GM23338 (cell line): ENCODE data around the gene ENTPD1.

ENCODE experiments used
- CREB1 ChIP-seq: fragments of 250-450 bp; sonication (Bioruptor Pico); IDR thresholded peaks from 2 replicates; pipeline ENCODE4 v1.5.0; 2020; ENCODE audit warnings: low read depth, mild to moderate bottlenecking, moderate library complexity
- EZH2 ChIP-seq: fragments of 200-600 bp; sonication (generic); IDR thresholded peaks from one replicate; pipeline ENCODE4 v1.8.0; 2017; ENCODE audit warnings: antibody characterized with exemption, mild to moderate bottlenecking, low read depth; ENCODE audit not compliant: unreplicated experiment
- EZH2phosphoT487 ChIP-seq: fragments of 200-600 bp; sonication (generic); IDR thresholded peaks from one replicate; pipeline ENCODE4 v1.8.1; 2018; ENCODE audit warnings: antibody characterized with exemption; ENCODE audit not compliant: unreplicated experiment
- JUNB ChIP-seq: IDR thresholded peaks from one replicate; pipeline ENCODE4 v1.6.1; 2016; ENCODE audit warnings: antibody characterized with exemption; ENCODE audit not compliant: unreplicated experiment
- POLR2AphosphoS5 ChIP-seq: IDR thresholded peaks from 2 replicates; pipeline ENCODE4 v1.6.1; 2016; ENCODE audit warnings: antibody characterized with exemption, low read depth
- ZNF114 ChIP-seq: fragments of 250-450 bp; sonication (Bioruptor Pico); IDR thresholded peaks from 2 replicates; pipeline ENCODE4 v1.5.0; 2020; ENCODE audit warnings: mild to moderate bottlenecking, moderate library complexity
- ZNF331 ChIP-seq: fragments of 250-450 bp; sonication (Bioruptor Pico); IDR thresholded peaks from 2 replicates; pipeline ENCODE4 v1.5.0; 2020; ENCODE audit warnings: low read depth, mild to moderate bottlenecking, moderate library complexity
- TF ChIP-seq, protein P1 (sequence below), 2 experiments: fragments of 200-600 bp in 1 of 2; sonication (generic) in 1 of 2; conservative IDR thresholded peaks; 2 replicates each; pipeline versions ENCODE4 v1.5.1 to v1.6.1; 2016 to 2017; ENCODE audit warnings: antibody characterized with exemption in 2 of 2, low read depth in 2 of 2, mild to moderate bottlenecking in 2 of 2, moderate library complexity in 1 of 2
- TF ChIP-seq, protein P2 (sequence below): fragments of 250-450 bp; sonication (Bioruptor Pico); IDR thresholded peaks from 2 replicates; pipeline ENCODE4 v1.5.0; 2020; ENCODE audit warnings: mild to moderate bottlenecking, moderate library complexity
- TF ChIP-seq, protein P3 (sequence below): IDR thresholded peaks from 2 replicates; pipeline ENCODE4 v1.6.1; 2016; ENCODE audit warnings: antibody characterized with exemption
- TF ChIP-seq, protein P4 (sequence below): IDR thresholded peaks from one replicate; pipeline ENCODE4 v1.6.1; 2018; ENCODE audit warnings: antibody characterized with exemption; ENCODE audit not compliant: unreplicated experiment

DNA sequence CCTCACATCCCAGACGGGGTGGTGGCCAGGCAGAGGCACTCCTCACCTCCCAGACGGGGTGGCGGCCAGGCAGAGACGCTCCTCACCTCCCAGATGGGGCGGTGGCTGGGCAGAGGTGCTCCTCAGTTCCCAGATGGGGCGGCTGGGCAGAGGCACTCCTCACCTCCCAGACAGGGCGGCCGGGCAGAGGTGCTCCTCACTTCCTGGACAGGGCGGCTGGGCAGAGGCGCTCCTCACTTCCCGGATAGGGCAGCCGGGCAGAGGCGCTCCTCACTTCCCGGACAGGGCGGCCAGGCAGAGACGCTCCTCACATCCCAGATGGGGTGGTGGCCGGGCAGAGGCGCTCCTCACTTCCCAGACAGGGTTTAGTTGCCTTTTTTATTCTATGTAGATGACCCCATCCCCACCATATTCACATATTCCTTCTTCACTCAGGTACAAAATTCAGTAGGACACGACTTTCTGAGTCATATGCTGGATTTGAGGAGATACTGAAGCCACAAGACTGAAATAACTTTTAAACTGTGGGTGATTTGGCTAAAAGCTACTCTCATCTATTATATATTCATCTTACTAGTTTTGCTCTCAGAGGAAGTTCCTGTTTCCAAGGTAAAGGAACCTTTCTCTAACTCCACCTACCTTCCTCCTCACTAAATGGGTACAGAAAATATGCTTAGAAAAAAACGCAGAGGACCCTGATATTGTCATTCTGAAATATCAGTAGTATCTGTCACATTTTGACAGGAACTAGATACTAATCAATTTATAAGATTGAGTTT lies 54.4 kb downstream of the ENTPD1 start:
- TF ChIP-seq, protein P1, sequence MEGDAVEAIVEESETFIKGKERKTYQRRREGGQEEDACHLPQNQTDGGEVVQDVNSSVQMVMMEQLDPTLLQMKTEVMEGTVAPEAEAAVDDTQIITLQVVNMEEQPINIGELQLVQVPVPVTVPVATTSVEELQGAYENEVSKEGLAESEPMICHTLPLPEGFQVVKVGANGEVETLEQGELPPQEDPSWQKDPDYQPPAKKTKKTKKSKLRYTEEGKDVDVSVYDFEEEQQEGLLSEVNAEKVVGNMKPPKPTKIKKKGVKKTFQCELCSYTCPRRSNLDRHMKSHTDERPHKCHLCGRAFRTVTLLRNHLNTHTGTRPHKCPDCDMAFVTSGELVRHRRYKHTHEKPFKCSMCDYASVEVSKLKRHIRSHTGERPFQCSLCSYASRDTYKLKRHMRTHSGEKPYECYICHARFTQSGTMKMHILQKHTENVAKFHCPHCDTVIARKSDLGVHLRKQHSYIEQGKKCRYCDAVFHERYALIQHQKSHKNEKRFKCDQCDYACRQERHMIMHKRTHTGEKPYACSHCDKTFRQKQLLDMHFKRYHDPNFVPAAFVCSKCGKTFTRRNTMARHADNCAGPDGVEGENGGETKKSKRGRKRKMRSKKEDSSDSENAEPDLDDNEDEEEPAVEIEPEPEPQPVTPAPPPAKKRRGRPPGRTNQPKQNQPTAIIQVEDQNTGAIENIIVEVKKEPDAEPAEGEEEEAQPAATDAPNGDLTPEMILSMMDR (conservative IDR thresholded peaks at IDR 0.05; ENCODE audit: low read depth in 2 of 2) = no peak
- no peak for TF ChIP-seq POLR2AphosphoS5
- TF ChIP-seq EZH2 = no peak
- TF ChIP-seq, protein P2, sequence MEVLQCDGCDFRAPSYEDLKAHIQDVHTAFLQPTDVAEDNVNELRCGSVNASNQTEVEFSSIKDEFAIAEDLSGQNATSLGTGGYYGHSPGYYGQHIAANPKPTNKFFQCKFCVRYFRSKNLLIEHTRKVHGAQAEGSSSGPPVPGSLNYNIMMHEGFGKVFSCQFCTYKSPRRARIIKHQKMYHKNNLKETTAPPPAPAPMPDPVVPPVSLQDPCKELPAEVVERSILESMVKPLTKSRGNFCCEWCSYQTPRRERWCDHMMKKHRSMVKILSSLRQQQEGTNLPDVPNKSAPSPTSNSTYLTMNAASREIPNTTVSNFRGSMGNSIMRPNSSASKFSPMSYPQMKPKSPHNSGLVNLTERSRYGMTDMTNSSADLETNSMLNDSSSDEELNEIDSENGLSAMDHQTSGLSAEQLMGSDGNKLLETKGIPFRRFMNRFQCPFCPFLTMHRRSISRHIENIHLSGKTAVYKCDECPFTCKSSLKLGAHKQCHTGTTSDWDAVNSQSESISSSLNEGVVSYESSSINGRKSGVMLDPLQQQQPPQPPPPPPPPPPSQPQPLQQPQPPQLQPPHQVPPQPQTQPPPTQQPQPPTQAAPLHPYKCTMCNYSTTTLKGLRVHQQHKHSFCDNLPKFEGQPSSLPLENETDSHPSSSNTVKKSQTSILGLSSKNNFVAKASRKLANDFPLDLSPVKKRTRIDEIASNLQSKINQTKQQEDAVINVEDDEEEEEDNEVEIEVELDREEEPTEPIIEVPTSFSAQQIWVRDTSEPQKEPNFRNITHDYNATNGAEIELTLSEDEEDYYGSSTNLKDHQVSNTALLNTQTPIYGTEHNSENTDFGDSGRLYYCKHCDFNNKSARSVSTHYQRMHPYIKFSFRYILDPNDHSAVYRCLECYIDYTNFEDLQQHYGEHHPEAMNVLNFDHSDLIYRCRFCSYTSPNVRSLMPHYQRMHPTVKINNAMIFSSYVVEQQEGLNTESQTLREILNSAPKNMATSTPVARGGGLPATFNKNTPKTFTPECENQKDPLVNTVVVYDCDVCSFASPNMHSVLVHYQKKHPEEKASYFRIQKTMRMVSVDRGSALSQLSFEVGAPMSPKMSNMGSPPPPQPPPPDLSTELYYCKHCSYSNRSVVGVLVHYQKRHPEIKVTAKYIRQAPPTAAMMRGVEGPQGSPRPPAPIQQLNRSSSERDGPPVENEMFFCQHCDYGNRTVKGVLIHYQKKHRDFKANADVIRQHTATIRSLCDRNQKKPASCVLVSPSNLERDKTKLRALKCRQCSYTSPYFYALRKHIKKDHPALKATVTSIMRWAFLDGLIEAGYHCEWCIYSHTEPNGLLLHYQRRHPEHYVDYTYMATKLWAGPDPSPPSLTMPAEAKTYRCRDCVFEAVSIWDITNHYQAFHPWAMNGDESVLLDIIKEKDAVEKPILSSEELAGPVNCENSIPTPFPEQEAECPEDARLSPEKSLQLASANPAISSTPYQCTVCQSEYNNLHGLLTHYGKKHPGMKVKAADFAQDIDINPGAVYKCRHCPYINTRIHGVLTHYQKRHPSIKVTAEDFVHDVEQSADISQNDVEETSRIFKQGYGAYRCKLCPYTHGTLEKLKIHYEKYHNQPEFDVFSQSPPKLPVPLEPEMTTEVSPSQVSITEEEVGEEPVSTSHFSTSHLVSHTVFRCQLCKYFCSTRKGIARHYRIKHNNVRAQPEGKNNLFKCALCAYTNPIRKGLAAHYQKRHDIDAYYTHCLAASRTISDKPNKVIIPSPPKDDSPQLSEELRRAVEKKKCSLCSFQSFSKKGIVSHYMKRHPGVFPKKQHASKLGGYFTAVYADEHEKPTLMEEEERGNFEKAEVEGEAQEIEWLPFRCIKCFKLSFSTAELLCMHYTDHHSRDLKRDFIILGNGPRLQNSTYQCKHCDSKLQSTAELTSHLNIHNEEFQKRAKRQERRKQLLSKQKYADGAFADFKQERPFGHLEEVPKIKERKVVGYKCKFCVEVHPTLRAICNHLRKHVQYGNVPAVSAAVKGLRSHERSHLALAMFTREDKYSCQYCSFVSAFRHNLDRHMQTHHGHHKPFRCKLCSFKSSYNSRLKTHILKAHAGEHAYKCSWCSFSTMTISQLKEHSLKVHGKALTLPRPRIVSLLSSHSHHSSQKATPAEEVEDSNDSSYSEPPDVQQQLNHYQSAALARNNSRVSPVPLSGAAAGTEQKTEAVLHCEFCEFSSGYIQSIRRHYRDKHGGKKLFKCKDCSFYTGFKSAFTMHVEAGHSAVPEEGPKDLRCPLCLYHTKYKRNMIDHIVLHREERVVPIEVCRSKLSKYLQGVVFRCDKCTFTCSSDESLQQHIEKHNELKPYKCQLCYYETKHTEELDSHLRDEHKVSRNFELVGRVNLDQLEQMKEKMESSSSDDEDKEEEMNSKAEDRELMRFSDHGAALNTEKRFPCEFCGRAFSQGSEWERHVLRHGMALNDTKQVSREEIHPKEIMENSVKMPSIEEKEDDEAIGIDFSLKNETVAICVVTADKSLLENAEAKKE (CRISPR knock-in tag) = no peak
- no peak for TF ChIP-seq JUNB
- TF ChIP-seq, protein P3, sequence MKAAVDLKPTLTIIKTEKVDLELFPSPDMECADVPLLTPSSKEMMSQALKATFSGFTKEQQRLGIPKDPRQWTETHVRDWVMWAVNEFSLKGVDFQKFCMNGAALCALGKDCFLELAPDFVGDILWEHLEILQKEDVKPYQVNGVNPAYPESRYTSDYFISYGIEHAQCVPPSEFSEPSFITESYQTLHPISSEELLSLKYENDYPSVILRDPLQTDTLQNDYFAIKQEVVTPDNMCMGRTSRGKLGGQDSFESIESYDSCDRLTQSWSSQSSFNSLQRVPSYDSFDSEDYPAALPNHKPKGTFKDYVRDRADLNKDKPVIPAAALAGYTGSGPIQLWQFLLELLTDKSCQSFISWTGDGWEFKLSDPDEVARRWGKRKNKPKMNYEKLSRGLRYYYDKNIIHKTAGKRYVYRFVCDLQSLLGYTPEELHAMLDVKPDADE = no peak
- TF ChIP-seq, protein P4, sequence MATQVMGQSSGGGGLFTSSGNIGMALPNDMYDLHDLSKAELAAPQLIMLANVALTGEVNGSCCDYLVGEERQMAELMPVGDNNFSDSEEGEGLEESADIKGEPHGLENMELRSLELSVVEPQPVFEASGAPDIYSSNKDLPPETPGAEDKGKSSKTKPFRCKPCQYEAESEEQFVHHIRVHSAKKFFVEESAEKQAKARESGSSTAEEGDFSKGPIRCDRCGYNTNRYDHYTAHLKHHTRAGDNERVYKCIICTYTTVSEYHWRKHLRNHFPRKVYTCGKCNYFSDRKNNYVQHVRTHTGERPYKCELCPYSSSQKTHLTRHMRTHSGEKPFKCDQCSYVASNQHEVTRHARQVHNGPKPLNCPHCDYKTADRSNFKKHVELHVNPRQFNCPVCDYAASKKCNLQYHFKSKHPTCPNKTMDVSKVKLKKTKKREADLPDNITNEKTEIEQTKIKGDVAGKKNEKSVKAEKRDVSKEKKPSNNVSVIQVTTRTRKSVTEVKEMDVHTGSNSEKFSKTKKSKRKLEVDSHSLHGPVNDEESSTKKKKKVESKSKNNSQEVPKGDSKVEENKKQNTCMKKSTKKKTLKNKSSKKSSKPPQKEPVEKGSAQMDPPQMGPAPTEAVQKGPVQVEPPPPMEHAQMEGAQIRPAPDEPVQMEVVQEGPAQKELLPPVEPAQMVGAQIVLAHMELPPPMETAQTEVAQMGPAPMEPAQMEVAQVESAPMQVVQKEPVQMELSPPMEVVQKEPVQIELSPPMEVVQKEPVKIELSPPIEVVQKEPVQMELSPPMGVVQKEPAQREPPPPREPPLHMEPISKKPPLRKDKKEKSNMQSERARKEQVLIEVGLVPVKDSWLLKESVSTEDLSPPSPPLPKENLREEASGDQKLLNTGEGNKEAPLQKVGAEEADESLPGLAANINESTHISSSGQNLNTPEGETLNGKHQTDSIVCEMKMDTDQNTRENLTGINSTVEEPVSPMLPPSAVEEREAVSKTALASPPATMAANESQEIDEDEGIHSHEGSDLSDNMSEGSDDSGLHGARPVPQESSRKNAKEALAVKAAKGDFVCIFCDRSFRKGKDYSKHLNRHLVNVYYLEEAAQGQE = no peak
- no peak for TF ChIP-seq EZH2phosphoT487
- no peak for TF ChIP-seq CREB1 (CRISPR knock-in tag)
- TF ChIP-seq ZNF331 (CRISPR knock-in tag) = no peak
- TF ChIP-seq ZNF114 = no peak
